ENCODE results near the gene CISD3.

The CISD3 gene

GRCh38 chr17:38728290-38728831 lies 1.8 kb upstream of the CISD3 start:
- DNase-seq (ENCODE audit: low spot score) = no peak

GRCh38 chr17:38729368-38729885 lies 714 bp upstream of the CISD3 start:
- no peak for DNase-seq (ENCODE audit: low spot score)

- peak; percentile 58 for DNase-seq (ENCODE audit: low spot score)
These were observed 612 bp downstream of the CISD3 start for GRCh38 chr17:38730526-38731379.

GRCh38 chr17:38731526-38732294 lies 1.6 kb downstream of the CISD3 start:
- DNase-seq (ENCODE audit: low spot score) = no peak

- DNase-seq (ENCODE audit: low spot score) = no peak
These were observed 2.5 kb downstream of the CISD3 start for GRCh38 chr17:38732376-38733281.

GRCh38 chr17:38733282-38733981 lies 3.3 kb downstream of the CISD3 start:
- DNase-seq (ENCODE audit: low spot score) = no peak

GRCh38 chr17:38733982-38734973 lies 4.1 kb downstream of the CISD3 start:
- DNase-seq (ENCODE audit: low spot score) = no peak

- peak; percentile 76 for DNase-seq (ENCODE audit: low spot score)
These were observed 5.2 kb downstream of the CISD3 start for GRCh38 chr17:38735161-38735997.

- DNase-seq (ENCODE audit: low spot score) = no peak
These were observed 8.0 kb downstream of the CISD3 start for GRCh38 chr17:38738007-38738662.

- no peak for DNase-seq (ENCODE audit: low spot score)
These were observed 8.5 kb downstream of the CISD3 start for GRCh38 chr17:38738686-38739085.

GRCh38 chr17:38739305-38739704 lies 9.2 kb downstream of the CISD3 start:
- DNase-seq (ENCODE audit: low spot score) = no peak

- no peak for DNase-seq (ENCODE audit: low spot score)
These were observed 9.9 kb downstream of the CISD3 start for GRCh38 chr17:38740044-38740443.

- DNase-seq (ENCODE audit: low spot score) = no peak
These were observed 10.7 kb downstream of the CISD3 start for GRCh38 chr17:38740806-38741205.

- DNase-seq (ENCODE audit: low spot score) = no peak
These were observed 11.3 kb downstream of the CISD3 start for GRCh38 chr17:38741461-38741860.

- peak; percentile 40 for DNase-seq (ENCODE audit: low spot score)
These were observed 11.8 kb downstream of the CISD3 start for GRCh38 chr17:38741921-38742410.

GRCh38 chr17:38742411-38743308 lies 12.5 kb downstream of the CISD3 start:
- peak; percentile 77 for DNase-seq (ENCODE audit: low spot score)

GRCh38 chr17:38743556-38744171 lies 13.5 kb downstream of the CISD3 start:
- no peak for DNase-seq (ENCODE audit: low spot score)
